ENCODE results near the gene RHPN2.

The RHPN2 gene

GRCh38 chr19:33089010-33089409 is 24.3 kb upstream of the RHPN2 start:
- no peak for TF ChIP-seq CTCF (IDR thresholded peaks at IDR 0.05; ENCODE audit: low read depth, low read length, missing control alignments)
- H3K4me3 ChIP-seq (replicated peaks; ENCODE audit: low read depth, low read length): no peak overlapping the region
- DNase-seq (ENCODE audit: extremely low read depth, low read depth): no peak

- H3K4me3 ChIP-seq (replicated peaks; ENCODE audit: low read depth, low read length): no peak overlapping the region
- no peak for TF ChIP-seq CTCF (IDR thresholded peaks at IDR 0.05; ENCODE audit: low read depth, low read length, missing control alignments)
- DNase-seq (ENCODE audit: extremely low read depth, low read depth): no peak
These were observed 22.3 kb upstream of the RHPN2 start for GRCh38 chr19:33086955-33087354.

- DNase-seq (ENCODE audit: extremely low read depth, low read depth): no peak
- TF ChIP-seq CTCF (IDR thresholded peaks at IDR 0.05; ENCODE audit: low read depth, low read length, missing control alignments): no peak
- H3K4me3 ChIP-seq (replicated peaks; ENCODE audit: low read depth, low read length): no peak overlapping the region
These were observed 21.0 kb upstream of the RHPN2 start for GRCh38 chr19:33085570-33086128.

GRCh38 chr19:33080761-33081681 is 16.3 kb upstream of the RHPN2 start, which contains the start of gene GPATCH1:
GPATCH1 (plus strand) TSS chr19:33081181; CDS start chr19:33081194, 13 bp downstream.
- peak within 1 kb of the TSS; percentile 100 for H3K4me3 ChIP-seq (replicated peaks; ENCODE audit: low read depth, low read length)
- no peak for TF ChIP-seq CTCF (IDR thresholded peaks at IDR 0.05; ENCODE audit: low read depth, low read length, missing control alignments)
- peak; percentile 33 for DNase-seq (ENCODE audit: extremely low read depth, low read depth)

- no peak for DNase-seq (ENCODE audit: extremely low read depth, low read depth)
- TF ChIP-seq CTCF (IDR thresholded peaks at IDR 0.05; ENCODE audit: low read depth, low read length, missing control alignments): no peak
- no peak overlapping the region for H3K4me3 ChIP-seq (replicated peaks; ENCODE audit: low read depth, low read length)
These were observed 10.8 kb upstream of the RHPN2 start for GRCh38 chr19:33075519-33075918.

GRCh38 chr19:33071887-33072286 is 7.2 kb upstream of the RHPN2 start:
- H3K4me3 ChIP-seq (replicated peaks; ENCODE audit: low read depth, low read length): no peak overlapping the region
- DNase-seq (ENCODE audit: extremely low read depth, low read depth): no peak
- TF ChIP-seq CTCF (IDR thresholded peaks at IDR 0.05; ENCODE audit: low read depth, low read length, missing control alignments): no peak

Measured in HFF-Myc (cell line).